Neural progenitor cell (in vitro differentiated cells): ENCODE results near the gene VGLL2. TPM values are rescaled to one million over a fixed set of nuclear protein-coding genes. Genes with fewer than 3 reads are reported as not detected.
A peak's percentile ranks its signal among the peaks of the same experiment; 100 is the strongest.

Experiments used
- DNase-seq: peaks from one replicate; pipeline ENCODE4 v3.0.0-alpha.2; 2016; ENCODE audit warnings: low spot score
- H2AFZ ChIP-seq: fragments of 200-600 bp; sonication (generic); replicated peaks from 2 replicates; pipeline ENCODE4 v1.6.1; 2016; ENCODE audit warnings: antibody characterized with exemption
- H3F3A ChIP-seq: fragments of 200-600 bp; sonication (generic); 2 replicates; pipeline ENCODE4 v1.6.1; 2016; ENCODE audit warnings: antibody characterized with exemption, low read depth
- H3K27ac ChIP-seq: fragments of 200-600 bp; sonication (generic); 2 replicates; pipeline ENCODE4 v1.5.1; 2016; ENCODE audit warnings: mild to moderate bottlenecking
- H3K27me3 ChIP-seq: fragments of 200-600 bp; sonication (generic); 2 replicates; pipeline ENCODE4 v1.6.1; 2016; ENCODE audit warnings: mild to moderate bottlenecking, moderate library complexity
- H3K36me3 ChIP-seq: fragments of 200-600 bp; sonication (generic); 2 replicates; pipeline ENCODE4 v1.5.1; 2016
- H3K4me1 ChIP-seq: fragments of 200-600 bp; sonication (generic); 2 replicates; pipeline ENCODE4 v1.6.1; 2016; ENCODE audit warnings: mixed run types
- H3K4me2 ChIP-seq: fragments of 200-600 bp; sonication (generic); 2 replicates; pipeline ENCODE4 v1.6.1; 2016
- H3K4me3 ChIP-seq: fragments of 200-600 bp; sonication (generic); 2 replicates; pipeline ENCODE4 v1.5.1; 2016
- H3K79me2 ChIP-seq: fragments of 200-600 bp; sonication (generic); 2 replicates; pipeline ENCODE4 v1.6.1; 2016; ENCODE audit warnings: low read depth
- H3K9ac ChIP-seq: fragments of 200-600 bp; sonication (generic); 2 replicates; pipeline ENCODE4 v1.6.1; 2016
- H3K9me3 ChIP-seq: fragments of 200-600 bp; sonication (generic); 2 replicates; pipeline ENCODE4 v1.5.1; 2016; ENCODE audit warnings: low read depth
- H4K20me1 ChIP-seq: fragments of 200-600 bp; sonication (generic); 2 replicates; pipeline ENCODE4 v1.6.1; 2016; ENCODE audit warnings: low read depth
- H3K27ac Mint-ChIP-seq: 3 replicates; pipeline ENCODE4 v1.8.0; 2021; ENCODE audit warnings: mixed read lengths
- H3K27me3 Mint-ChIP-seq: 2 replicates; pipeline ENCODE4 v1.8.0; 2022; ENCODE audit warnings: low read depth, mild to moderate bottlenecking, inconsistent platforms, moderate library complexity, mixed read lengths; ENCODE audit not compliant: insufficient read depth
- H3K36me3 Mint-ChIP-seq: 3 replicates; pipeline ENCODE4 v1.8.0; 2021; ENCODE audit warnings: mixed read lengths
- H3K4me1 Mint-ChIP-seq: 3 replicates; pipeline ENCODE4 v1.8.0; 2021; ENCODE audit warnings: mixed read lengths
- H3K4me3 Mint-ChIP-seq: 3 replicates; pipeline ENCODE4 v1.8.0; 2021; ENCODE audit warnings: mild to moderate bottlenecking, moderate library complexity, mixed read lengths
- H3K9me3 Mint-ChIP-seq: 3 replicates; pipeline ENCODE4 v1.8.0; 2020; ENCODE audit warnings: mixed read lengths
- EZH2 ChIP-seq: fragments of 200-600 bp; sonication (generic); IDR thresholded peaks from 2 replicates; pipeline ENCODE4 v1.6.1; 2017; ENCODE audit warnings: antibody characterized with exemption, mild to moderate bottlenecking, moderate library complexity
- EZH2phosphoT487 ChIP-seq: fragments of 200-600 bp; sonication (generic); IDR thresholded peaks from 2 replicates; pipeline ENCODE4 v1.6.1; 2017; ENCODE audit warnings: antibody characterized with exemption
- total RNA-seq: library from RNA; depleted of rRNA; stranded (reverse); fragments of >200 nt; gene quantifications from 2 replicates; pipeline ENCODE4 v1.2.3, GENCODE V29; 2015; ENCODE audit warnings: low replicate concordance
- TF ChIP-seq, protein P1 (sequence below): fragments of 200-600 bp; sonication (generic); IDR thresholded peaks from 2 replicates; pipeline ENCODE4 v1.5.1; 2017; ENCODE audit warnings: antibody characterized with exemption, mild to moderate bottlenecking

The VGLL2 gene
- total RNA-seq, 1 donor from 2014 or later = not detected

DNA sequence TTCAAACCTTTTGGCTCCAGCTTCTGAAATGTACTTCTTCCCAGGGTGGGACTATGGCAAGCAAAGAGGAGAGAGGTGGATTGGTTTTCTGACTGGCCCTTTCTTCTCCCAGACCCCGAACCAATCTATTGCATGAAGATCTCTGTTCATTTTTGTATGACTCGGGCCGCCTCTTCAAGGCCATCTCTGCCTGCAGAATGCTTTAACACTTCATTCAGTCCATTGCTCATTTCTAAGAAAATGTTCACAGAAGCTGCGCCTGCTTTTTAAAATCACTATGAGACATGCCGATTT, 1.6 kb downstream of the VGLL2 start:
- H3K27me3 Mint-ChIP-seq = peaks cover 84% of the 10 kb centered on the region
- H3K79me2 ChIP-seq = no peaks in the 10 kb centered on the region
- peaks cover 10% of the 10 kb centered on the region for H3K4me1 ChIP-seq
- peaks cover 100% of the 10 kb centered on the region for H3K27me3 ChIP-seq
- peaks cover 6% of the 10 kb centered on the region for H3K9me3 Mint-ChIP-seq
- DNase-seq = no peak
- H3K36me3 ChIP-seq = no peaks in the 10 kb centered on the region
- H3K9ac ChIP-seq = no peak overlapping the region
- peaks cover 55% of the 10 kb centered on the region for H4K20me1 ChIP-seq
- no peak overlapping the region for H2AFZ ChIP-seq
- no peak overlapping the region for H3K4me2 ChIP-seq
- no peak overlapping the region for H3K4me3 ChIP-seq
- H3K4me3 Mint-ChIP-seq = no peak overlapping the region
- no peak overlapping the region for H3K27ac ChIP-seq
- no peak for TF ChIP-seq EZH2phosphoT487
- TF ChIP-seq, protein P1, sequence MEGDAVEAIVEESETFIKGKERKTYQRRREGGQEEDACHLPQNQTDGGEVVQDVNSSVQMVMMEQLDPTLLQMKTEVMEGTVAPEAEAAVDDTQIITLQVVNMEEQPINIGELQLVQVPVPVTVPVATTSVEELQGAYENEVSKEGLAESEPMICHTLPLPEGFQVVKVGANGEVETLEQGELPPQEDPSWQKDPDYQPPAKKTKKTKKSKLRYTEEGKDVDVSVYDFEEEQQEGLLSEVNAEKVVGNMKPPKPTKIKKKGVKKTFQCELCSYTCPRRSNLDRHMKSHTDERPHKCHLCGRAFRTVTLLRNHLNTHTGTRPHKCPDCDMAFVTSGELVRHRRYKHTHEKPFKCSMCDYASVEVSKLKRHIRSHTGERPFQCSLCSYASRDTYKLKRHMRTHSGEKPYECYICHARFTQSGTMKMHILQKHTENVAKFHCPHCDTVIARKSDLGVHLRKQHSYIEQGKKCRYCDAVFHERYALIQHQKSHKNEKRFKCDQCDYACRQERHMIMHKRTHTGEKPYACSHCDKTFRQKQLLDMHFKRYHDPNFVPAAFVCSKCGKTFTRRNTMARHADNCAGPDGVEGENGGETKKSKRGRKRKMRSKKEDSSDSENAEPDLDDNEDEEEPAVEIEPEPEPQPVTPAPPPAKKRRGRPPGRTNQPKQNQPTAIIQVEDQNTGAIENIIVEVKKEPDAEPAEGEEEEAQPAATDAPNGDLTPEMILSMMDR = no peak
- TF ChIP-seq EZH2 = no peak
- H3F3A ChIP-seq = peaks cover 18% of the 10 kb centered on the region
- H3K36me3 Mint-ChIP-seq = no peaks in the 10 kb centered on the region
- no peak overlapping the region for H3K27ac Mint-ChIP-seq
- H3K9me3 ChIP-seq = no peaks in the 10 kb centered on the region
- H3K4me1 Mint-ChIP-seq = peaks cover 18% of the 10 kb centered on the region

DNA sequence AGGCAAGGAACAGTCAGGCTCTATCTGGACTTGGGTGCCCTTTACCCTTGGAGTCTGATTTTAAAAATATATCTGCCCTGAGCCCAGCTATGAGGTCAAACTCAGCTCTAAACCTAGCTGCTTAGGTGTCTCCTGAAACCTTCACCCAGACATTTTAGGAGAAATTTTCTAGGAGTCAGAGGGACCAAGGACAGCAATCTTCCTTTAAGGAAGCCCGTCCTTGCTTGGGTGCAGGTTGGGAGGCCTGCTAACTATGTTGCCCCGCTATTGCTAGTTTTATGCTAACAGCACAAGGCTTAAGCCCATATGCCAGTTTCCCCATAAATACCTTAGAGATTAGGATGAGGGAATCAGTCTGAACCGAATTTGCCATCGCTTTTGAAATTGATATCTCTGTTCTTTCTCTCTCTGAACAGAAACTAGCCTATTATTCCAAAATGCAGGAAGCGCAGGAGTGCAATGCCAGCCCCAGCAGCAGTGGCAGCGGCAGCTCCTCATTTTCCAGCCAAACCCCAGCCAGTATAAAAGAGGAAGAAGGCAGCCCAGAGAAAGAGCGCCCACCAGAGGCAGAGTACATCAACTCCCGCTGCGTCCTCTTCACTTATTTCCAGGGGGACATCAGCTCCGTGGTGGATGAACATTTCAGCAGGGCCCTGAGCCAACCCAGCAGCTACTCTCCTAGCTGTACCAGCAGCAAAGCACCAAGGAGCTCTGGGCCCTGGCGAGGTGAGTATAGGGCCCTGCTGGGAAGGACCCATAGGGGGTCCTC, 2.6 kb downstream of the VGLL2 start:
- H3K4me3 Mint-ChIP-seq = no peak overlapping the region
- H3K4me1 Mint-ChIP-seq = peaks cover 18% of the 10 kb centered on the region
- no peaks in the 10 kb centered on the region for H3K36me3 ChIP-seq
- H3K27ac Mint-ChIP-seq = no peak overlapping the region
- H3K9me3 Mint-ChIP-seq = peaks cover 3% of the 10 kb centered on the region
- peaks cover 23% of the 10 kb centered on the region for H3F3A ChIP-seq
- H4K20me1 ChIP-seq = peaks cover 60% of the 10 kb centered on the region
- H3K9me3 ChIP-seq = no peaks in the 10 kb centered on the region
- DNase-seq = peak; percentile 75
- no peaks in the 10 kb centered on the region for H3K36me3 Mint-ChIP-seq
- no peak overlapping the region for H3K27ac ChIP-seq
- no peak overlapping the region for H3K4me2 ChIP-seq
- no peak for TF ChIP-seq EZH2phosphoT487
- TF ChIP-seq EZH2 = peak; percentile 65
- TF ChIP-seq, protein P1 = peak; percentile 68
- no peaks in the 10 kb centered on the region for H3K79me2 ChIP-seq
- H3K27me3 ChIP-seq = peaks cover 100% of the 10 kb centered on the region
- H3K27me3 Mint-ChIP-seq = peaks cover 89% of the 10 kb centered on the region
- no peak overlapping the region for H3K9ac ChIP-seq
- peaks cover 15% of the 10 kb centered on the region for H3K4me1 ChIP-seq
- H3K4me3 ChIP-seq = no peak overlapping the region
- H2AFZ ChIP-seq = no peak overlapping the region

DNA sequence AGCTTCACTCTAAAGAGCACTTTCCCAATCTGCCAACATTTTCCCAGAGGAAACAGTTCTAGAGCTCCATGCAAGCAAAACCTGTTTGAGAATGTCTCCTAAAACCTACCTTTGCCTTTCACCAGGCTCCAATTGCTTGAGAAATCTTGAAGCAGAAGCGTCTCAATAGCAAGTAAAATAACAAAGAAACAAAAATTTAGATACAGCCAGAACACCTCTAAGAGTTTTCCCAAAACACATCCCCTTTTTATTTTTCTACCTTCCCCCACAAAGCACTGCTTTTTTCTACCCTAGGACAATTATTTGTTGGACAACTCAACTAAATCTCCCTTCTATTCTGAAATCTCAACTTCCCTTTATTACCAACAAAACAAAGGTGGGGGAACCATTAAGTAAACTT, 3.6 kb downstream of the VGLL2 start:
- Histone ChIP-seq H4K20me1 (peaks cover 60% of the 10 kb centered on the region), H3K27ac (no peak overlapping the region), H3K9me3 (no peaks in the 10 kb centered on the region), H3K4me2 (no peak overlapping the region), H3K79me2 (no peaks in the 10 kb centered on the region), H3K4me1 (peaks cover 15% of the 10 kb centered on the region), H3K36me3 (no peaks in the 10 kb centered on the region), H3F3A (peaks cover 23% of the 10 kb centered on the region), H3K27me3 (peaks cover 100% of the 10 kb centered on the region), H3K4me3 (no peak overlapping the region), H2AFZ (no peak overlapping the region), H3K9ac (no peak overlapping the region)
- no peaks in the 10 kb centered on the region for H3K36me3 Mint-ChIP-seq
- peaks cover 85% of the 10 kb centered on the region for H3K27me3 Mint-ChIP-seq
- TF ChIP-seq, protein P1 = no peak
- TF ChIP-seq EZH2phosphoT487 (no peak), EZH2 (no peak)
- peaks cover 3% of the 10 kb centered on the region for H3K9me3 Mint-ChIP-seq
- H3K4me1 Mint-ChIP-seq = peaks cover 18% of the 10 kb centered on the region
- no peak overlapping the region for H3K4me3 Mint-ChIP-seq
- DNase-seq = no peak
- H3K27ac Mint-ChIP-seq = no peak overlapping the region
